Tibial artery (tissue), 4 donors: ENCODE measurements around the gene CHRNG.

Experiments
- DNase-seq, 2 donors: peaks; one replicate each; pipeline ENCODE4 v3.0.0-alpha.2; 2019
- H3K27ac ChIP-seq, 2 donors: fragments of 200-600 bp; sonication (generic) in 1 of 2; 1 replicate in 1 of 2; 2 replicates in 1 of 2; pipeline ENCODE4 v1.5.1; 2018 to 2019; ENCODE audit warnings: mild to moderate bottlenecking in 1 of 2
- H3K27me3 ChIP-seq, 2 donors: fragments of 200-600 bp; sonication (generic) in 1 of 2; one replicate each; pipeline versions ENCODE4 v1.5.1 to v1.6.0; 2016 to 2019
- H3K36me3 ChIP-seq, 3 donors: fragments of 200-600 bp; sonication (generic) in 2 of 3; one replicate each; pipeline ENCODE4 v1.5.1; 2016 to 2019; ENCODE audit warnings: mild to moderate bottlenecking in 2 of 3
- H3K4me1 ChIP-seq, 4 donors: fragments of 200-600 bp; sonication (generic) in 2 of 4; 1 replicate in 3 of 4; 2 replicates in 1 of 4; pipeline ENCODE4 v1.5.1; 2016 to 2019
- H3K4me3 ChIP-seq, 2 donors: fragments of 200-600 bp; sonication (generic) in 1 of 2; 1 replicate in 1 of 2; 2 replicates in 1 of 2; pipeline ENCODE4 v1.5.1; 2018 to 2019; ENCODE audit warnings: mild to moderate bottlenecking in 2 of 2
- H3K9me3 ChIP-seq, 3 donors: fragments of 200-600 bp; sonication (generic) in 1 of 3; one replicate each; pipeline ENCODE4 v1.5.1; 2016 to 2019
- CTCF ChIP-seq, 2 experiments: fragments of 200-600 bp in 1 of 2; fragments of 450-650 bp in 1 of 2; IDR thresholded peaks; one replicate each; pipeline ENCODE4 v1.5.1; 2017 to 2019; ENCODE audit warnings: antibody characterized with exemption in 2 of 2, mild to moderate bottlenecking in 1 of 2, moderate library complexity in 1 of 2
- intact Hi-C: fragments of 100-400 bp; cut with DNase I; formaldehyde crosslinking; loops from one replicate; pipeline ENCODE4 v1.15.0; 2023; ENCODE audit warnings: low total_unique reads

The CHRNG gene

GRCh38 chr2:232551250-232551638 lies 11.8 kb downstream of the CHRNG start:
- no peak for DNase-seq

GRCh38 chr2:232551776-232552175 lies 12.3 kb downstream of the CHRNG start:
- Histone ChIP-seq H3K4me3 (peak overlapping the region; percentile 83 to 95), H3K27me3 (no peaks in the 10 kb centered on the region), H3K9me3 (no peaks in the 10 kb centered on the region), H3K27ac (peak overlapping the region in 1 of 2 donors; percentile 94), H3K36me3 (peaks cover 7 to 10% (median 7%) of the 10 kb centered on the region in 3 donors), H3K4me1 (peaks cover 0 to 37% (median 16%) of the 10 kb centered on the region in 4 donors)
- no peak for TF ChIP-seq CTCF (IDR thresholded peaks at IDR 0.05)
- intact Hi-C loops: no loop called here
- no peak for DNase-seq

More at GRCh38 chr2:232551250-232551638, 11.8 kb downstream of the CHRNG start:
- peaks cover 0 to 37% (median 16%) of the 10 kb centered on the region in 4 donors for H3K4me1 ChIP-seq
- H3K4me3 ChIP-seq: peak overlapping the region; percentile 83 to 95
- no peaks in the 10 kb centered on the region for H3K27me3 ChIP-seq
- peak overlapping the region; percentile 94 to 99 for H3K27ac ChIP-seq
- peaks cover 1 to 8% (median 2%) of the 10 kb centered on the region in 3 donors for H3K36me3 ChIP-seq
- no peak for TF ChIP-seq CTCF (IDR thresholded peaks at IDR 0.05)
- no peaks in the 10 kb centered on the region for H3K9me3 ChIP-seq
- intact Hi-C loops: no loop called here

GRCh38 chr2:232556426-232556825 lies 16.9 kb downstream of the CHRNG start:
- Histone ChIP-seq H3K9me3 (no peaks in the 10 kb centered on the region), H3K4me3 (no peak overlapping the region), H3K27ac (no peak overlapping the region), H3K4me1 (peaks cover 0 to 28% (median 14%) of the 10 kb centered on the region in 4 donors), H3K27me3 (no peaks in the 10 kb centered on the region), H3K36me3 (peaks cover 40 to 50% (median 42%) of the 10 kb centered on the region in 3 donors)
- intact Hi-C loops: no loop called here
- no peak for TF ChIP-seq CTCF (IDR thresholded peaks at IDR 0.05)
- no peak for DNase-seq

- DNase-seq: no peak
- Histone ChIP-seq H3K9me3 (no peaks in the 10 kb centered on the region), H3K27me3 (no peaks in the 10 kb centered on the region), H3K4me3 (no peak overlapping the region), H3K36me3 (peaks cover 66 to 97% (median 81%) of the 10 kb centered on the region in 3 donors), H3K4me1 (no peaks in the 10 kb centered on the region), H3K27ac (no peak overlapping the region)
- no peak for TF ChIP-seq CTCF (IDR thresholded peaks at IDR 0.05)
- intact Hi-C loops: no loop called here
These were observed 23.1 kb downstream of the CHRNG start for GRCh38 chr2:232562515-232563151.

- Histone ChIP-seq H3K4me3 (no peak overlapping the region), H3K9me3 (no peaks in the 10 kb centered on the region), H3K27ac (no peak overlapping the region), H3K4me1 (no peaks in the 10 kb centered on the region), H3K27me3 (no peaks in the 10 kb centered on the region), H3K36me3 (peaks cover 66 to 97% (median 84%) of the 10 kb centered on the region in 3 donors)
- no peak for TF ChIP-seq CTCF (IDR thresholded peaks at IDR 0.05)
- intact Hi-C loops: no loop called here
- no peak for DNase-seq
These were observed 24.1 kb downstream of the CHRNG start for GRCh38 chr2:232563580-232563979.
